BLaER1 (cell line): Measurements from ENCODE around the gene NDUFS8.

Source experiments
- H3K27ac ChIP-seq: shearing (Covaris generic); formaldehyde crosslinking; 2 replicates; pipeline ENCODE4 v1.8.1; 2022
- H3K27me3 ChIP-seq: shearing (Covaris generic); formaldehyde crosslinking; 2 replicates; pipeline ENCODE4 v1.8.1; 2022
- H3K36me3 ChIP-seq: shearing (Covaris generic); formaldehyde crosslinking; 2 replicates; pipeline ENCODE4 v1.8.1; 2022
- H3K4me1 ChIP-seq: shearing (Covaris generic); formaldehyde crosslinking; 2 replicates; pipeline ENCODE4 v1.8.1; 2022
- H3K4me2 ChIP-seq: shearing (Covaris generic); formaldehyde crosslinking; 2 replicates; pipeline ENCODE4 v1.8.1; 2022
- H3K4me3 ChIP-seq: shearing (Covaris generic); formaldehyde crosslinking; 2 replicates; pipeline ENCODE4 v1.8.1; 2022
- H3K9ac ChIP-seq: shearing (Covaris generic); formaldehyde crosslinking; 2 replicates; pipeline ENCODE4 v1.8.1; 2022
- H3K9me3 ChIP-seq: shearing (Covaris generic); formaldehyde crosslinking; 2 replicates; pipeline ENCODE4 v1.8.1; 2022
- H4K20me1 ChIP-seq: shearing (Covaris generic); formaldehyde crosslinking; 2 replicates; pipeline ENCODE4 v1.8.1; 2022
- Cebpa-rat ChIP-seq: shearing (Covaris generic); IDR thresholded peaks from 2 replicates; pipeline ENCODE4 v1.8.1; 2022

Gene NDUFS8

DNA sequence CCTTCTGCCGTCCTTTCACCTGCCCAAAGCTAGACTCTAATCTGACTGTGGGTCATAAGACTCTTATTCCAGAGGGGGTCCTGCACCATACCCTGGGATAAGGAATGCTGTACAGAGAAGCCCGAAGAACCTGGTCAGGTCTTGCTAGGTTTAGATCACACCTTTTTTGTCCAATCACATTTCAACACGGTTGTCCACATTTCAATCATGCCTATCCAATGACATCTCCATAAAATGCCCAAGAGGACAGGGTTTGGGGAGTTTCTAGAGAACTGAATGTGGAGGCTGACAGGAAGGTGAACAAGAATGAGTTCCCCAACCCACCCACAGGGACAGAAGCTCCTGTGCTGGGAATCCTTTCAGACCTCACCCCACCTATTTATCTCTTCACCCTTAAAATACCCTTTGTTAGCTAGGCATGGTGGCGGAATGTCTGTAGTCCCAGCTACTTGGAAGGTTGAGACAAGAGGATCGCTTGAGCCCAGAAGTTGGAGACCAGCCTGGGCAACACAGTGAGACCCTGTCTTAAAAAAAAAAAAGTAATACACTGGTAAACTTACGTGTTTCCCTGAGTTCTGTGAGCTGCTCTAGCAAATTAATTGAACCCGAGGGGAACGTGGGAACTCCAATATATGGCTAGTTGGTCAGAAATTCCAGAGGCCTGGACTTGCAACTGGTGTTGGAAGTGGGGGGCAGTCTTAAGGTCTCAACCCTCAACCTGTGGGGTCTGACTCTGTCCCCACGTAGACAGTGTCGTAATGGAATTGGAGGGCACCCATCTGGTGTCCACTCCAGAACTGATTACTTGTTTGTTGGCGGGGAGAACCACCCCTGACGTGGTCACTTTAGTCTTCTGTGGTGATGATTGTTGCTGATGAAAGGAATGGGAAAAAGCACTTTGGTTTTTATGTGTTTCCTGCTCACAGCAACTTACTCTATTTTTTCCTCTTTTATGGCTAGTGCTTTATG, 26.1 kb downstream of the NDUFS8 start:
- Histone ChIP-seq H3K4me1 (peaks cover 33% of the 10 kb centered on the region), H4K20me1 (peaks cover 21% of the 10 kb centered on the region), H3K4me3 (no peak overlapping the region), H3K9me3 (no peaks in the 10 kb centered on the region), H3K4me2 (no peak overlapping the region), H3K36me3 (peaks cover 77% of the 10 kb centered on the region), H3K27me3 (no peaks in the 10 kb centered on the region), H3K27ac (no peak overlapping the region), H3K9ac (no peak overlapping the region)
- TF ChIP-seq Cebpa-rat, result no peak

DNA sequence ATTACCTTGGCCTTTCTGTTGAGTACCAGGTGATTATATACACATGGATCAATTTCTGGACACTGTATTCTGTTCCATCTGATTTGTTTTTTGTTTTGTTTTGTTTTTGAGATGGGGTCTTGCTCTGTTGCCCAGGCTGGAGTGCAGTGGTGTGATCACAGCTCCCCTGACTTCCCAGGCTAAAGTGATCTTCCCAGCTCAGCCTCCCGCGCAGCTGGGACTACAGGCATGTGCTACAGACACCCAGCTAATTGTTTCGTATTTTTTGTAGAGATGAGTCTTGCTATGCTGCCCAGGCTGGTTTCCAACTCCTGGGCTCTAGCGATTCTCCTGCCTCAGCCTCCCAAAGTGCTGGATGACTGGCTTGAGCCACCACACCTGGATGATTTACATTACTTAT, 27.3 kb downstream of the NDUFS8 start:
- Histone ChIP-seq H3K27ac (no peak overlapping the region), H3K4me1 (peaks cover 26% of the 10 kb centered on the region), H4K20me1 (peaks cover 9% of the 10 kb centered on the region), H3K36me3 (peaks cover 77% of the 10 kb centered on the region), H3K9me3 (no peaks in the 10 kb centered on the region), H3K27me3 (no peaks in the 10 kb centered on the region), H3K9ac (no peak overlapping the region), H3K4me3 (no peak overlapping the region), H3K4me2 (no peak overlapping the region)
- TF ChIP-seq Cebpa-rat, result no peak

DNA sequence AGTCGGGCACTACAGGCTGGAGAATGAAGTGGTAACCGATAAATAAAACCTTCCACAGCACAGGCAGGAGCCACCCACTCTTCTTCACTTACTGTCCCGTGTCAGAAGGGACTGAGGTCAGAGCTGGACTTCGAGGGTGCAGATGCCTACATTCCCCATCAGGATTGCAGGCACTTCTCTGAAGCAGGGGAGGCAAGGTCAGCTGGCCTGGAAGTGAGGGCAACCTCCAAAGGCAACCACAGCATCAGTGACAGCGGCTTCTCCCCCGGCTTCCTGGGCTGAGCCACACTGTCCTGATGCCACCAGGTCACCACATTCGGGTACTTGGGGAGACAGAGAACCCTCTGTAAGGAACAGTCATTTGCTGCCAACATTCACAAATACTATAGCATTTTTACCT, 31.0 kb downstream of the NDUFS8 start:
- no peak overlapping the region for H3K9ac ChIP-seq
- no peaks in the 10 kb centered on the region for H4K20me1 ChIP-seq
- no peak overlapping the region for H3K4me2 ChIP-seq
- no peaks in the 10 kb centered on the region for H3K27me3 ChIP-seq
- no peak for TF ChIP-seq Cebpa-rat
- H3K4me1 ChIP-seq, result peaks cover 20% of the 10 kb centered on the region
- no peak overlapping the region for H3K4me3 ChIP-seq
- H3K9me3 ChIP-seq, result no peaks in the 10 kb centered on the region
- no peak overlapping the region for H3K27ac ChIP-seq
- H3K36me3 ChIP-seq, result peaks cover 90% of the 10 kb centered on the region

DNA sequence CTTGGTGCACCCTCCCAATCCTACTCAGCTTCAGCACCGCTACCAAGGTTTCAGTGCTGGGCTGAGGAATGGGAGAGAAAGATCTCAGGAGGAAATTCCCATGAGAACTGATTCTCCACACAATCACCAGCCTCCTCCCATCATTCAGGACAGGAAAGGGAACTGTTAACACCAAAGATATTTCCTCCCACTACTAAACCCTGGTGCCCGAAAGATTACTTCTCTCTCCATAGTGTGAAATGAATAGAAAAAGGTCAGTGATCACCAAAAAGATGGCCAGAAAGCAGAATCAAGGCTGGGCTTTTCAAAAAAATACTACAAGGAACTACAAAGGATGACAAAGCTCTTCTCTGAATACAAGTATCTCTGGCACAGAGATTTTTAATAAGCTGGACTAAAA, 34.4 kb downstream of the NDUFS8 start:
- H3K36me3 ChIP-seq, result peaks cover 98% of the 10 kb centered on the region

DNA sequence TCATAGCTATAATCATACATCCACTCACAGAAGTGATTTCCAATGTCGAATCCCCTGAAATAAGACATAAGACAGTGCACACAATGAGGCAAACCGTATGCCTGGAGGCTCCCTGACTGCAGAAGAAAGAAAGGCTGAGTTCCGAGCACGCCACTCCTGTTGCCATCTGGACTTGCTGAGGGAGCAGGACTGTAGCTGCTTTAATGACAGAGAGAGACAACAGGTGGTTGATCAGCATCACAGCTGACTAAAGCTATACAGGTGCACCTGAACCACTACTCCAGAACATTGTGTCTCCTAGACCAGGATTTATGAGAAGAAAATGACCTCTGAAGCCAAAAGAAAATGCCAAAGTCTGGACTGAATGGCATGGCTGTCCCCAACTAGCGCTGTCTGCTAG, 35.4 kb downstream of the NDUFS8 start:
- no peak overlapping the region for H3K27ac ChIP-seq
- H3K9me3 ChIP-seq, result no peaks in the 10 kb centered on the region
- TF ChIP-seq Cebpa-rat, result no peak
- H3K4me1 ChIP-seq, result peaks cover 10% of the 10 kb centered on the region; the same call in 1 of the 2 replicates
- no peak overlapping the region for H3K4me3 ChIP-seq
- H4K20me1 ChIP-seq, result 0 out of 2 replicates have a peak, but pooled peaks cover under 1% of the 10 kb centered on the region
- no peak overlapping the region for H3K4me2 ChIP-seq
- no peak overlapping the region for H3K9ac ChIP-seq
- peaks cover 100% of the 10 kb centered on the region for H3K36me3 ChIP-seq
- no peaks in the 10 kb centered on the region for H3K27me3 ChIP-seq

More for the DNA sequence above, 34.4 kb downstream of the NDUFS8 start:
- H3K27ac ChIP-seq, result no peak overlapping the region
- TF ChIP-seq Cebpa-rat, result no peak
- H3K9me3 ChIP-seq, result no peaks in the 10 kb centered on the region
- H3K4me3 ChIP-seq, result no peak overlapping the region
- no peaks in the 10 kb centered on the region for H3K27me3 ChIP-seq
- H3K4me2 ChIP-seq, result no peak overlapping the region; the same call in 1 of the 2 replicates
- no peak overlapping the region for H3K9ac ChIP-seq
- peaks cover 16% of the 10 kb centered on the region for H3K4me1 ChIP-seq
- H4K20me1 ChIP-seq, result no peaks in the 10 kb centered on the region

DNA sequence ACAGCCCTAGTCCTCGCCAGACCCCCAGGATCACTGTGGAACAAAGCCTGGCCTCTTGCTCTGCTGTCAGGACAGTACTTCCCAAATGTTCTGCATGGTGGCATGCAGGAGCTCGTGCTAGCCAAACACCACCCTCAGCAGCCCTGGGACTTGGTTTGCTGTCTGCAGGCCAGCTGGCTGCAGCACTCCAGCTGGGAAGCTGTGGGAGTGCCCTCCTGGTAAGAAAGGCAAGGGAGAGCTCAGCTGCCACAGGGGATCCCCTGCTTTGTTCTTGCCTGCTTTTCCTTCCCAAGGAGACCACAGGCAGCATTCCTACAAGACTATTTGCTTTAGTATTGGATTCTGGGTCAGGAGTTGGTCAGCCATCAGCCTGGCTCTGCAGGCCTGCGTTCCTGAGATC, 36.3 kb downstream of the NDUFS8 start:
- Histone ChIP-seq H3K4me1 (peaks cover 18% of the 10 kb centered on the region), H3K4me2 (no peak overlapping the region), H3K27me3 (no peaks in the 10 kb centered on the region), H4K20me1 (peaks cover 9% of the 10 kb centered on the region; the same call in 1 of the 2 replicates), H3K36me3 (peaks cover 100% of the 10 kb centered on the region), H3K27ac (no peak overlapping the region), H3K9ac (no peak overlapping the region), H3K4me3 (no peak overlapping the region), H3K9me3 (no peaks in the 10 kb centered on the region)
- no peak for TF ChIP-seq Cebpa-rat

DNA sequence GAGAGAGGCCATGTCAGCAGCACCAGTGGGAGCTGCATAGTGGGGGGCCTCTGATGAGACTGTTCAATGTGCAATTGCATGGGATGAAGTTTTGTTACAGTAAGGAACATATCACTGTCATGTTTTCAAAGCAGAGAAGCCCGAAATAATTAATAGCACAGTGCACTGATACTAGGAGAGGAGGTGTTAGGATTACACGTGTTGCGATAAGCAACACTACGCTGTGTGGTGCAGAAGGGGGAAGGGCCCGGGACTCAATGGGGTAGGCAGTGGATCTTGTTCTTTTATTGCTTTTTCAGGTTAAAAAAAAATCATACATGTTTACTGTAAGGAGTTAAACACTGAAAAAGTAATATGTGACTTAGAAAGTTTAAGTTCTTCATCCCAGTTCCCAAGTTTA, 37.5 kb downstream of the NDUFS8 start:
- peaks cover 21% of the 10 kb centered on the region for H3K4me1 ChIP-seq
- H3K27ac ChIP-seq, result no peak overlapping the region
- no peak overlapping the region for H3K9ac ChIP-seq
- H4K20me1 ChIP-seq, result peaks cover 10% of the 10 kb centered on the region; the same call in 1 of the 2 replicates
- H3K36me3 ChIP-seq, result peaks cover 99% of the 10 kb centered on the region
- H3K4me2 ChIP-seq, result no peak overlapping the region
- H3K4me3 ChIP-seq, result no peak overlapping the region
- no peaks in the 10 kb centered on the region for H3K9me3 ChIP-seq
- no peak for TF ChIP-seq Cebpa-rat
- H3K27me3 ChIP-seq, result no peaks in the 10 kb centered on the region

DNA sequence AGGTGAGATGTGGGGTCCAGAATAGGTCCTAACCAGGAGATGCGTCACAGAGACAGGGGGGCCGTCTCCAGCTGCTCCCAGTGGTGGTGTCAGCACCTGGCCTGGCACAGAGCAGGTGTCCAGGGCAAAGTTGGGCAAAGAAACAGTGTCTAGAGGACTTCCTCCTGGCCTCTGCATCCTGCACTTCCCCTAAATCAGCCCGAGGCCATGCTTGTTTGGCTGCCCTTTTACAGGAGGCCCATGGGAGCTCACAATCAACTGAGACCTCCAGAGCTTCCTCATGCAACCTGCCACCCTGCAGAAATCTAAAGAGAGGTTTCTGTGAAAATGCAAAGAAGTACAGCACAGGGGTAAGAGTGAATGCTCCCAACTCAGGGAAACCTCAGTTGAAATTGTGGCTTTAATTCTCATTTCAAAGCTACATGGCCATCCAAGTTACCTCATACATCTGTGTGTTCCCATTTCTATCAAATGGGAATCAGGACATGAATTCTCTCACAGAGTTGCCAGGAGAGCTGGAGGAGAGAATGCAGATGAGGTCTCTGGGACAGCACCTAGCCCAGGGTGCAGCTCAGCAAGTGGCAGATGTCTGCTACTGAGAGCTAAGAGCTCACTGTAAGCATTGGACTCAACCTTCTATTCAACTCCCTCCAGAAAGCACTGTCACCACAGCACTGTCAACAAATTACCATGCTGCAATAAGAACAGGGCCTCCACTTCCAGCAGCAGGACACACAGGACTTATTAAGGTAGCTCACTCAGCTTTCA, 41.0 kb downstream of the NDUFS8 start:
- Histone ChIP-seq H3K36me3 (peaks cover 90% of the 10 kb centered on the region), H3K27me3 (no peaks in the 10 kb centered on the region), H4K20me1 (peaks cover 25% of the 10 kb centered on the region; the same call in 1 of the 2 replicates), H3K9ac (no peak overlapping the region; the same call in 1 of the 2 replicates), H3K27ac (no peak overlapping the region), H3K4me3 (no peak overlapping the region), H3K4me1 (peaks cover 11% of the 10 kb centered on the region), H3K9me3 (no peaks in the 10 kb centered on the region), H3K4me2 (no peak overlapping the region)
- no peak for TF ChIP-seq Cebpa-rat

DNA sequence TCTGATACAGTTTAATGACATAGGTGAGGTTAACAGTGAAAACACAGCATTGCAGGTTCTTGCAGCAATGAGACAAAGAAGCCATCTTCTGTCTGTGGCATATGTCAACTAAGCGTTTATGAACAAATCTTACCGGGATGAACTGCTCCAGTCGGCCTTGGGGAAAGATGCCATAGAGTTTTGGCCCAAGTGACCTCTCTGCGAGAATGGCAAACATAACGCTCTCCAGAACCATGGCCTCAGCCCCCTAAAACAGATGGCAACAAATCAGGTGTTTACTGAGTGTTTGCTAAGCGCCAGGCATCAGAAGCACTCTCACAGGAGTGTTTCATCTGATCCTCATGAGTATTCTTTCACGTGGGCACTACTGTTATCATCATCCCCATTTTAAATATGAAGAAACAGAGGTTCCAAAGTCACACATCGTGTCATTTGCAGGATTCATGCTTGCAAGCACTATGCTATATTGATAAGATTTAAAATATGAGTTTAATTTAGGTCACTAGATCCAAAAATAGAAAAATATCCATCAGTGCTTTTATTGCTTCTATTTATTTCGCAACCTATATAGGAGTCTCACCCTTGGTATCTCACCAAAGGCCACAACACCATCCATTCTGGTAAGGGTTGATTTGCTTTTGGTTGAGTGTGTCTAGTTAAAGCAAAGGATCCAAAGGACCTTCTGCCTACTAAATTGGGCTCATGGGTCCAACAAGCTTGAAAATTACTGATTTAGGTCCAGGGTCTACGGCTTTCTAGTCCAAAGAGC, 44.3 kb downstream of the NDUFS8 start:
- no peak overlapping the region for H3K4me3 ChIP-seq
- no peak overlapping the region for H3K4me2 ChIP-seq
- no peak overlapping the region for H3K9ac ChIP-seq
- no peaks in the 10 kb centered on the region for H3K9me3 ChIP-seq
- peak; percentile 31; the same call in 1 of the 2 replicates for TF ChIP-seq Cebpa-rat
- H3K27me3 ChIP-seq, result no peaks in the 10 kb centered on the region
- peaks cover 46% of the 10 kb centered on the region; the same call in 1 of the 2 replicates for H4K20me1 ChIP-seq
- peaks cover 71% of the 10 kb centered on the region for H3K36me3 ChIP-seq
- no peak overlapping the region for H3K27ac ChIP-seq
- peaks cover 44% of the 10 kb centered on the region for H3K4me1 ChIP-seq
